Fibroblast of mammary gland (primary cell): ENCODE measurements around the gene ANO7.

ENCODE experiments used
- DNase-seq: peaks from one replicate; pipeline ENCODE4 v3.0.0-alpha.2; 2010; ENCODE audit warnings: low read depth
- H3K4me3 ChIP-seq: 2 replicates; pipeline ENCODE4 v1.5.1; 2011; ENCODE audit warnings: low read depth, mild to moderate bottlenecking, low read length, moderate library complexity; ENCODE audit not compliant: control insufficient read depth
- CTCF ChIP-seq: conservative IDR thresholded peaks from 2 replicates; pipeline ENCODE4 v1.5.1; 2011; ENCODE audit warnings: low read depth, low read length, inconsistent platforms; ENCODE audit not compliant: control insufficient read depth, insufficient read depth

The ANO7 gene

GRCh38 chr2:241150660-241151530 is 37.6 kb upstream of the ANO7 start:
- peak; percentile 53 for DNase-seq
- H3K4me3 ChIP-seq = peak overlapping the region; percentile 72
- no peak for TF ChIP-seq CTCF

GRCh38 chr2:241151934-241152660 is 36.4 kb upstream of the ANO7 start:
- no peak overlapping the region for H3K4me3 ChIP-seq
- DNase-seq = no peak
- no peak for TF ChIP-seq CTCF

GRCh38 chr2:241153616-241154015 is 34.9 kb upstream of the ANO7 start:
- DNase-seq = peak; percentile 77
- no peak overlapping the region for H3K4me3 ChIP-seq
- no peak for TF ChIP-seq CTCF

GRCh38 chr2:241154915-241155314 is 33.6 kb upstream of the ANO7 start:
- H3K4me3 ChIP-seq = no peak overlapping the region
- DNase-seq = peak; percentile 98
- TF ChIP-seq CTCF = no peak

GRCh38 chr2:241155936-241156335 is 32.5 kb upstream of the ANO7 start:
- no peak for TF ChIP-seq CTCF
- no peak for DNase-seq
- no peak overlapping the region for H3K4me3 ChIP-seq

GRCh38 chr2:241156971-241157441 is 31.5 kb upstream of the ANO7 start:
- TF ChIP-seq CTCF = no peak
- no peak for DNase-seq
- H3K4me3 ChIP-seq = no peak overlapping the region
